Naive thymus-derived CD8-positive, alpha-beta T cell (primary cell): ENCODE results near the gene WARS2. TPM values are rescaled to one million over a fixed set of nuclear protein-coding genes. Genes with fewer than 3 reads are reported as not detected.
A peak's percentile ranks its signal among the peaks of the same experiment; 100 is the strongest.

Source experiments
- ATAC-seq, 2 donors: fragments of 150-1000 bp; cut with Tn5 transposase in 1 of 2; sonication (Bioruptor Pico), chemical (Tn5 transposase) in 1 of 2; 1 replicate in 1 of 2; 2 replicates in 1 of 2; pipeline ENCODE4 v1.10.0; 2021; ENCODE audit warnings: mild to moderate bottlenecking in 2 of 2, moderate library complexity in 2 of 2
- POLR2A ChIA-PET: fragments of 350-600 bp; sonication (Branson Sonifier 250); formaldehyde crosslinking; loops from one replicate; lab custom pipeline; 2021; ENCODE audit warnings: antibody characterized with exemption; lab: Charles Lee
- DNase-seq, 10 donors: peaks; one replicate each; pipeline versions ENCODE4 v3.0.0 to v3.0.0-alpha.2; 2020 to 2022
- H3K27ac Mint-ChIP-seq, 10 donors: one replicate each; pipeline ENCODE4 v1.8.0; 2020 to 2022; ENCODE audit warnings: mild to moderate bottlenecking in 10 of 10, mixed read lengths in 10 of 10, moderate library complexity in 4 of 10, inconsistent platforms in 1 of 10
- H3K27me3 Mint-ChIP-seq, 5 donors: one replicate each; pipeline ENCODE4 v1.8.0; 2021 to 2022; ENCODE audit warnings: mixed read lengths in 5 of 5
- H3K36me3 Mint-ChIP-seq, 3 donors: one replicate each; pipeline ENCODE4 v1.8.0; 2020 to 2022; ENCODE audit warnings: mixed read lengths in 3 of 3, mild to moderate bottlenecking in 2 of 3, inconsistent platforms in 1 of 3
- H3K4me1 Mint-ChIP-seq, 4 donors: one replicate each; pipeline ENCODE4 v1.8.0; 2021 to 2022; ENCODE audit warnings: mixed read lengths in 4 of 4
- H3K4me3 Mint-ChIP-seq, 10 donors: one replicate each; pipeline ENCODE4 v1.8.0; 2020 to 2022; ENCODE audit warnings: mild to moderate bottlenecking in 10 of 10, mixed read lengths in 10 of 10, moderate library complexity in 6 of 10, inconsistent platforms in 1 of 10
- H3K9me3 Mint-ChIP-seq, 9 donors: one replicate each; pipeline ENCODE4 v1.8.0; 2020 to 2022; ENCODE audit warnings: mixed read lengths in 9 of 9, mild to moderate bottlenecking in 3 of 9, inconsistent platforms in 1 of 9, moderate library complexity in 1 of 9
- polyA plus RNA-seq, 3 donors: library from polyadenylated mRNA; unstranded; fragments of 300-500 nt; fragmentation: Illumina TruSeq; gene quantifications; one replicate each; pipeline ENCODE4 v1.2.3, GENCODE V29; 2021
- total RNA-seq, 8 experiments: library from RNA in 2 of 8; stranded (reverse) in 2 of 8; gene quantifications; one replicate each; pipeline ENCODE4 v1.2.3 and lab custom pipeline; 2021 to 2026

The WARS2 gene
- total and polyA plus RNA-seq, 5 experiments from 2014 or later, result 8.4 to 15.6 (median 9.7) TPM

- ATAC-seq (no peak), DNase-seq (no peak)
- POLR2A ChIA-PET, result no interaction called here
- Mint-ChIP-seq H3K27me3 (peaks cover 54 to 91% (median 81%) of the 10 kb centered on the region in 5 donors), H3K36me3 (peaks cover 10 to 30% (median 27%) of the 10 kb centered on the region in 3 donors), H3K27ac (no peak overlapping the region), H3K4me3 (peak overlapping the region in 2 of 10 donors; percentile 24 to 38), H3K4me1 (peaks cover 4 to 17% (median 10%) of the 10 kb centered on the region in 4 donors), H3K9me3 (peaks cover 0 to 56% (median 17%) of the 10 kb centered on the region in 9 donors)
These were observed 139.0 kb downstream of the WARS2 start for GRCh38 chr1:119001181-119002027.

GRCh38 chr1:119000371-119001180 lies 139.9 kb downstream of the WARS2 start:
- no peak for ATAC-seq
- Mint-ChIP-seq H3K36me3 (peaks cover 7 to 25% (median 22%) of the 10 kb centered on the region in 3 donors), H3K9me3 (peaks cover 0 to 48% (median 12%) of the 10 kb centered on the region in 9 donors), H3K4me1 (peaks cover 4 to 17% (median 9%) of the 10 kb centered on the region in 4 donors), H3K4me3 (peak overlapping the region in 2 of 10 donors; percentile 26 to 38), H3K27ac (peak overlapping the region in 1 of 10 donors; percentile 60), H3K27me3 (peaks cover 51 to 91% (median 81%) of the 10 kb centered on the region in 5 donors)
- DNase-seq, result no peak
- POLR2A ChIA-PET, result no interaction called here

- H3K27ac Mint-ChIP-seq, result peak overlapping the region in 1 of 10 donors; percentile 60
- peaks cover 0 to 42% (median 5%) of the 10 kb centered on the region in 9 donors for H3K9me3 Mint-ChIP-seq
- no peak for DNase-seq
- H3K4me1 Mint-ChIP-seq, result peaks cover 4 to 17% (median 9%) of the 10 kb centered on the region in 4 donors
- H3K36me3 Mint-ChIP-seq, result peaks cover 3 to 23% (median 21%) of the 10 kb centered on the region in 3 donors
- peaks cover 50 to 91% (median 81%) of the 10 kb centered on the region in 5 donors for H3K27me3 Mint-ChIP-seq
- H3K4me3 Mint-ChIP-seq, result peak overlapping the region in 2 of 10 donors; percentile 22 to 45
- POLR2A ChIA-PET, result no interaction called here
- ATAC-seq, result no peak
These were observed 140.9 kb downstream of the WARS2 start for GRCh38 chr1:118999348-119000071.

GRCh38 chr1:118998171-118998570 lies 142.3 kb downstream of the WARS2 start:
- POLR2A ChIA-PET, result no interaction called here
- H3K36me3 Mint-ChIP-seq, result peaks cover 2 to 17% (median 15%) of the 10 kb centered on the region in 3 donors
- H3K27ac Mint-ChIP-seq, result peak overlapping the region in 1 of 10 donors; percentile 56
- peak overlapping the region in 1 of 10 donors; percentile 34 for H3K4me3 Mint-ChIP-seq
- H3K9me3 Mint-ChIP-seq, result peaks cover 0 to 35% (median 9%) of the 10 kb centered on the region in 9 donors
- peaks cover 48 to 91% (median 81%) of the 10 kb centered on the region in 5 donors for H3K27me3 Mint-ChIP-seq
- H3K4me1 Mint-ChIP-seq, result peaks cover 4 to 22% (median 9%) of the 10 kb centered on the region in 4 donors
- DNase-seq (no peak), ATAC-seq (no peak)

GRCh38 chr1:118997225-118997624 lies 143.2 kb downstream of the WARS2 start:
- peaks cover 2 to 16% (median 15%) of the 10 kb centered on the region in 3 donors for H3K36me3 Mint-ChIP-seq
- DNase-seq, result no peak
- POLR2A ChIA-PET, result no interaction called here
- ATAC-seq, result no peak
- H3K4me1 Mint-ChIP-seq, result peaks cover 4 to 22% (median 7%) of the 10 kb centered on the region in 4 donors
- peaks cover 43 to 87% (median 74%) of the 10 kb centered on the region in 5 donors for H3K27me3 Mint-ChIP-seq
- no peak overlapping the region for H3K27ac Mint-ChIP-seq
- no peak overlapping the region for H3K4me3 Mint-ChIP-seq
- H3K9me3 Mint-ChIP-seq, result peaks cover 0 to 29% (median 12%) of the 10 kb centered on the region in 9 donors

GRCh38 chr1:118995312-118996016 lies 145.0 kb downstream of the WARS2 start:
- ATAC-seq, result no peak
- no peak for DNase-seq
- peaks cover 0 to 35% (median 17%) of the 10 kb centered on the region in 9 donors for H3K9me3 Mint-ChIP-seq
- H3K27me3 Mint-ChIP-seq, result peaks cover 54 to 89% (median 82%) of the 10 kb centered on the region in 5 donors
- H3K4me3 Mint-ChIP-seq, result no peak overlapping the region
- H3K27ac Mint-ChIP-seq, result no peak overlapping the region
- peaks cover 2 to 22% (median 17%) of the 10 kb centered on the region in 3 donors for H3K36me3 Mint-ChIP-seq
- POLR2A ChIA-PET, result no interaction called here
- peaks cover 0 to 21% (median 4%) of the 10 kb centered on the region in 4 donors for H3K4me1 Mint-ChIP-seq

- ATAC-seq, result no peak
- H3K4me1 Mint-ChIP-seq, result peaks cover 0 to 6% (median 2%) of the 10 kb centered on the region in 4 donors
- peaks cover 0 to 29% (median 16%) of the 10 kb centered on the region in 9 donors for H3K9me3 Mint-ChIP-seq
- H3K27ac Mint-ChIP-seq, result no peak overlapping the region
- POLR2A ChIA-PET, result no interaction called here
- H3K27me3 Mint-ChIP-seq, result peaks cover 58 to 90% (median 82%) of the 10 kb centered on the region in 5 donors
- H3K36me3 Mint-ChIP-seq, result peaks cover 0 to 22% (median 14%) of the 10 kb centered on the region in 3 donors
- DNase-seq, result no peak
- H3K4me3 Mint-ChIP-seq, result no peak overlapping the region
These were observed 146.8 kb downstream of the WARS2 start for GRCh38 chr1:118993700-118994026.

GRCh38 chr1:118992868-118993699 lies 147.4 kb downstream of the WARS2 start:
- ATAC-seq, result no peak
- H3K9me3 Mint-ChIP-seq, result peaks cover 0 to 27% (median 16%) of the 10 kb centered on the region in 9 donors
- no peak for DNase-seq
- POLR2A ChIA-PET, result no interaction called here
- H3K4me3 Mint-ChIP-seq, result no peak overlapping the region
- H3K36me3 Mint-ChIP-seq, result peaks cover 0 to 19% (median 11%) of the 10 kb centered on the region in 3 donors
- peaks cover 54 to 91% (median 83%) of the 10 kb centered on the region in 5 donors for H3K27me3 Mint-ChIP-seq
- H3K27ac Mint-ChIP-seq, result no peak overlapping the region
- H3K4me1 Mint-ChIP-seq, result peaks cover 0 to 9% (median 4%) of the 10 kb centered on the region in 4 donors

- no peak overlapping the region for H3K27ac Mint-ChIP-seq
- peaks cover 0 to 15% (median 5%) of the 10 kb centered on the region in 4 donors for H3K4me1 Mint-ChIP-seq
- H3K36me3 Mint-ChIP-seq, result peaks cover 0 to 15% (median 12%) of the 10 kb centered on the region in 3 donors
- ATAC-seq, result no peak
- no peak overlapping the region for H3K4me3 Mint-ChIP-seq
- H3K9me3 Mint-ChIP-seq, result peaks cover 0 to 22% (median 16%) of the 10 kb centered on the region in 9 donors
- DNase-seq, result no peak
- POLR2A ChIA-PET, result no interaction called here
- H3K27me3 Mint-ChIP-seq, result peaks cover 48 to 91% (median 80%) of the 10 kb centered on the region in 5 donors
These were observed 148.1 kb downstream of the WARS2 start for GRCh38 chr1:118992237-118992825.

GRCh38 chr1:118991448-118991847 lies 149.0 kb downstream of the WARS2 start:
- H3K36me3 Mint-ChIP-seq, result peaks cover 0 to 21% (median 14%) of the 10 kb centered on the region in 3 donors
- peaks cover 52 to 96% (median 82%) of the 10 kb centered on the region in 5 donors for H3K27me3 Mint-ChIP-seq
- H3K4me1 Mint-ChIP-seq, result peaks cover 8 to 24% (median 11%) of the 10 kb centered on the region in 4 donors
- H3K4me3 Mint-ChIP-seq, result no peak overlapping the region
- H3K9me3 Mint-ChIP-seq, result peaks cover 0 to 24% (median 18%) of the 10 kb centered on the region in 9 donors
- no peak overlapping the region for H3K27ac Mint-ChIP-seq
- POLR2A ChIA-PET, result no interaction called here
- no peak for ATAC-seq
- no peak for DNase-seq
